CD14-positive monocyte (primary cell): ENCODE data around the gene RASEF. TPM values are rescaled to one million over a fixed set of nuclear protein-coding genes. Genes with fewer than 3 reads are reported as not detected.

Source experiments
- DNase-seq, 3 donors: peaks; one replicate each; pipeline ENCODE4 v3.0.0-alpha.2; 2011 to 2022
- H2AFZ ChIP-seq: 2 replicates; pipeline ENCODE4 v1.6.0; 2012; ENCODE audit warnings: mild to moderate bottlenecking, low read depth, low read length, inconsistent platforms; ENCODE audit not compliant: insufficient read depth, poor library complexity, severe bottlenecking
- H3K27ac ChIP-seq, 2 donors: 1 replicate in 1 of 2; 2 replicates in 1 of 2; pipeline ENCODE4 v1.5.1; 2012 to 2013; ENCODE audit warnings: low read length in 2 of 2, control low read depth in 1 of 2, inconsistent platforms in 1 of 2, low read depth in 1 of 2, mild to moderate bottlenecking in 1 of 2
- H3K27me3 ChIP-seq, 2 donors: one replicate each; pipeline versions ENCODE4 v1.6.0 to v1.6.1; 2011 to 2013; ENCODE audit warnings: low read length in 2 of 2; ENCODE audit not compliant: control insufficient read depth in 2 of 2, insufficient read depth in 2 of 2
- H3K36me3 ChIP-seq, 2 donors: replicated peaks in 1 of 2; 1 replicate in 1 of 2; 2 replicates in 1 of 2; pipeline versions ENCODE4 v1.5.1 to v1.6.1; 2012 to 2013; ENCODE audit warnings: low read length in 2 of 2, control low read depth in 1 of 2, inconsistent platforms in 1 of 2, mild to moderate bottlenecking in 1 of 2; ENCODE audit not compliant: insufficient read depth in 2 of 2, control insufficient read depth in 1 of 2
- H3K4me1 ChIP-seq, 2 donors: 1 replicate in 1 of 2; 2 replicates in 1 of 2; pipeline versions ENCODE4 v1.5.1 to v1.6.1; 2012 to 2013; ENCODE audit warnings: low read length in 2 of 2, control low read depth in 1 of 2, inconsistent platforms in 1 of 2, mild to moderate bottlenecking in 1 of 2, moderate library complexity in 1 of 2; ENCODE audit not compliant: insufficient read depth in 2 of 2, control insufficient read depth in 1 of 2
- H3K4me2 ChIP-seq: replicated peaks from 2 replicates; pipeline ENCODE3; 2012; ENCODE audit warnings: low read length, moderate library complexity, mild to moderate bottlenecking; ENCODE audit not compliant: poor library complexity, severe bottlenecking; ENCODE audit errors: extremely low read depth
- H3K4me3 ChIP-seq, 3 experiments: fragments of 200-600 bp in 1 of 3; sonication (generic) in 1 of 3; replicated peaks in 1 of 3; 1 replicate in 2 of 3; 2 replicates in 1 of 3; pipeline ENCODE4 v1.5.1; 2011 to 2013; ENCODE audit warnings: low read length in 3 of 3, mild to moderate bottlenecking in 3 of 3, control low read depth in 2 of 3, low read depth in 2 of 3, inconsistent platforms in 1 of 3, moderate library complexity in 1 of 3
- H3K79me2 ChIP-seq: 2 replicates; pipeline ENCODE4 v1.6.0; 2012; ENCODE audit warnings: mild to moderate bottlenecking, control low read depth, inconsistent platforms, low read length, moderate library complexity; ENCODE audit not compliant: insufficient read depth
- H3K9ac ChIP-seq: 2 replicates; pipeline ENCODE4 v1.6.0; 2017; ENCODE audit warnings: low read length, mild to moderate bottlenecking; ENCODE audit not compliant: insufficient read depth, poor library complexity, severe bottlenecking
- H3K9me3 ChIP-seq, 2 donors: replicated peaks in 1 of 2; 1 replicate in 1 of 2; 2 replicates in 1 of 2; pipeline versions ENCODE4 v1.5.1 to v1.6.1; 2012 to 2013; ENCODE audit warnings: low read length in 2 of 2, control low read depth in 1 of 2; ENCODE audit not compliant: control insufficient read depth in 1 of 2, insufficient read depth in 1 of 2
- H4K20me1 ChIP-seq: 2 replicates; pipeline ENCODE4 v1.6.0; 2012; ENCODE audit warnings: mild to moderate bottlenecking, low read length, control low read depth, moderate library complexity; ENCODE audit not compliant: insufficient read depth
- H3K27ac Mint-ChIP-seq, 7 donors: one replicate each; pipeline ENCODE4 v1.8.0; 2020; ENCODE audit warnings: mild to moderate bottlenecking in 7 of 7, mixed read lengths in 7 of 7, moderate library complexity in 6 of 7, inconsistent platforms in 2 of 7
- H3K27me3 Mint-ChIP-seq, 3 donors: one replicate each; pipeline ENCODE4 v1.8.0; 2021 to 2022; ENCODE audit warnings: low read depth in 3 of 3, mild to moderate bottlenecking in 3 of 3, mixed read lengths in 3 of 3, moderate library complexity in 3 of 3, inconsistent platforms in 1 of 3
- H3K36me3 Mint-ChIP-seq, 2 donors: one replicate each; pipeline ENCODE4 v1.8.0; 2020; ENCODE audit warnings: mixed read lengths in 2 of 2, inconsistent platforms in 1 of 2, mild to moderate bottlenecking in 1 of 2
- H3K4me1 Mint-ChIP-seq: one replicate; pipeline ENCODE4 v1.8.0; 2020; ENCODE audit warnings: mild to moderate bottlenecking, mixed read lengths
- H3K4me3 Mint-ChIP-seq, 2 donors: one replicate each; pipeline ENCODE4 v1.8.0; 2020; ENCODE audit warnings: mild to moderate bottlenecking in 2 of 2, mixed read lengths in 2 of 2, moderate library complexity in 1 of 2
- H3K9me3 Mint-ChIP-seq, 7 donors: one replicate each; pipeline ENCODE4 v1.8.0; 2020 to 2022; ENCODE audit warnings: mixed read lengths in 7 of 7, mild to moderate bottlenecking in 6 of 7, moderate library complexity in 6 of 7, inconsistent platforms in 2 of 7
- WGBS: methylation state at CpG from one replicate; pipeline ENCODE4 v1.1.5; 2013; ENCODE audit warnings: missing lambda C conversion rate; ENCODE audit not compliant: insufficient coverage; 5-methylcytosine and 5-hydroxymethylcytosine counted together
- intact Hi-C, 2 donors: fragments of 100-400 bp; cut with micrococcal nuclease; formaldehyde crosslinking; loops; one replicate each; pipeline versions ENCODE4 v1.15.0 to v1.15.1; 2023
- polyA plus RNA-seq, 3 donors: library from polyadenylated mRNA; depleted of rRNA in 1 of 3; unstranded in 2 of 3; stranded (reverse) in 1 of 3; fragments of 300-500 nt in 2 of 3; fragments of >200 nt in 1 of 3; fragmentation: Illumina TruSeq in 2 of 3; gene quantifications; 1 replicate in 2 of 3; 2 replicates in 1 of 3; pipeline ENCODE4 v1.2.3, GENCODE V29; 2012 to 2021
- TF ChIP-seq, protein P1 (sequence below): fragments of 200-600 bp; IDR thresholded peaks from one replicate; pipeline ENCODE4 v1.8.0; 2022; ENCODE audit warnings: antibody characterized with exemption, mild to moderate bottlenecking

Gene RASEF
- polyA plus RNA-seq, 3 donors = not detected

GRCh38 chr9:83109296-83109695 is 46.4 kb upstream of the RASEF start:
- Histone ChIP-seq H3K9ac (no peak overlapping the region), H3K9me3 (peaks cover 0 to 1% of the 10 kb centered on the region in 2 donors), H3K4me3 (no peak overlapping the region), H3K27me3 (no peaks in the 10 kb centered on the region), H4K20me1 (no peaks in the 10 kb centered on the region), H3K36me3 (no peaks in the 10 kb centered on the region), H3K79me2 (no peaks in the 10 kb centered on the region), H3K4me1 (no peaks in the 10 kb centered on the region), H3K4me2 (no peak overlapping the region), H2AFZ (no peak overlapping the region), H3K27ac (no peak overlapping the region)
- Mint-ChIP-seq H3K27me3 (no peaks in the 10 kb centered on the region), H3K9me3 (peaks cover 6 to 14% (median 12%) of the 10 kb centered on the region in 7 donors), H3K4me1 (no peaks in the 10 kb centered on the region), H3K4me3 (no peak overlapping the region), H3K36me3 (no peaks in the 10 kb centered on the region), H3K27ac (no peak overlapping the region)
- intact Hi-C loops = no loop called here
- TF ChIP-seq, protein P1, sequence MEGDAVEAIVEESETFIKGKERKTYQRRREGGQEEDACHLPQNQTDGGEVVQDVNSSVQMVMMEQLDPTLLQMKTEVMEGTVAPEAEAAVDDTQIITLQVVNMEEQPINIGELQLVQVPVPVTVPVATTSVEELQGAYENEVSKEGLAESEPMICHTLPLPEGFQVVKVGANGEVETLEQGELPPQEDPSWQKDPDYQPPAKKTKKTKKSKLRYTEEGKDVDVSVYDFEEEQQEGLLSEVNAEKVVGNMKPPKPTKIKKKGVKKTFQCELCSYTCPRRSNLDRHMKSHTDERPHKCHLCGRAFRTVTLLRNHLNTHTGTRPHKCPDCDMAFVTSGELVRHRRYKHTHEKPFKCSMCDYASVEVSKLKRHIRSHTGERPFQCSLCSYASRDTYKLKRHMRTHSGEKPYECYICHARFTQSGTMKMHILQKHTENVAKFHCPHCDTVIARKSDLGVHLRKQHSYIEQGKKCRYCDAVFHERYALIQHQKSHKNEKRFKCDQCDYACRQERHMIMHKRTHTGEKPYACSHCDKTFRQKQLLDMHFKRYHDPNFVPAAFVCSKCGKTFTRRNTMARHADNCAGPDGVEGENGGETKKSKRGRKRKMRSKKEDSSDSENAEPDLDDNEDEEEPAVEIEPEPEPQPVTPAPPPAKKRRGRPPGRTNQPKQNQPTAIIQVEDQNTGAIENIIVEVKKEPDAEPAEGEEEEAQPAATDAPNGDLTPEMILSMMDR = no peak
- no peak for DNase-seq
- WGBS = no CpG with 5 or more reads among the region's 3 CpGs

DNA sequence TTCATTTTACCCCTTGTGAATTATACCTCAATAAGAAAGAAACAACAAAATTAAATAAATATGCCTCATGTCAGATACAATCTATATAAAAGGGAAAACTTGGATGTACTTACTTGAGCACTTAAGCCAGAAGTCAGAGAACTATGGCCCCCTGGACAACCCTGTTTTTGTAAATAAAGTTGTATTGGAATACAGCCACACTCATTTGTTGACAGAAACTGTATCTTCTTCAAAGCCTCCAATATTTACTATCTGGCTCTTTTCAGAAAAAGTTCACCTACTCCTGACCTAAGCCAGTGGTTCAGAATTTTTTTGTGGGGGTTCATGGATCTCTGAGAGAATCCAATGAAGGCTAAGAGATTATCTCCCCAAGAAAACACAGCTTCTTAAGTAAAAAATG is 45.3 kb upstream of the RASEF start:
- H4K20me1 ChIP-seq = no peaks in the 10 kb centered on the region
- peaks cover 0 to 9% (median 3%) of the 10 kb centered on the region in 7 donors for H3K9me3 Mint-ChIP-seq
- H3K4me1 ChIP-seq = no peaks in the 10 kb centered on the region
- no peaks in the 10 kb centered on the region for H3K36me3 ChIP-seq
- intact Hi-C loops = no loop called here
- no peak overlapping the region for H3K4me2 ChIP-seq
- no peak for DNase-seq
- no peak overlapping the region for H3K4me3 ChIP-seq
- no peaks in the 10 kb centered on the region for H3K27me3 Mint-ChIP-seq
- TF ChIP-seq, protein P1 = no peak
- H3K27me3 ChIP-seq = no peaks in the 10 kb centered on the region
- no peak overlapping the region for H3K27ac Mint-ChIP-seq
- no peaks in the 10 kb centered on the region for H3K4me1 Mint-ChIP-seq
- H3K9me3 ChIP-seq = no peaks in the 10 kb centered on the region
- no peak overlapping the region for H3K4me3 Mint-ChIP-seq
- H3K36me3 Mint-ChIP-seq = no peaks in the 10 kb centered on the region
- H3K27ac ChIP-seq = no peak overlapping the region
- no peak overlapping the region for H2AFZ ChIP-seq
- H3K9ac ChIP-seq = no peak overlapping the region
- no peaks in the 10 kb centered on the region for H3K79me2 ChIP-seq
